ENCODE data around the gene UGGT1.
"Not testable (repeated sequence)": the region's sequence is repeated elsewhere in the genome, so short reads cannot be mapped to it uniquely, and the experiment has no call there.

The UGGT1 gene

DNA sequence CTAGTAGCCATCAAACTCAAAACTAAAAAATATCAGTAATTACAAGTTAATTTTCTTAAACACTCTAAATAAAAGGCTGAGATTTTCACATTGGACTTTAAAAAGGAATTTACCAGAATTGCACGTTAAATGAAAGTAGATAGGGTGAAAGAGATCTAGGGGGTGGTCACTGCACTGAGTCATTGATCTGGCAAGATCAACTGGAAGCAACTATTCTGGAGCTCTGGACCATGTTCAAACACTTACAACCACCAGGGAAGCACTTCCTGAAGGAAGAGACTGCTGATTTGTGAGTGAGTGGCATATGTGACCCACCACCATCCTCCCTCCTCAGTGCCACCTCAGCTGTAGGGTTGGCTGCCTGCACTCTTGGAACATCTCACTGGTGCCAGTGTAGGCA, 111.8 kb downstream of the UGGT1 start:
- H3K4me1 Mint-ChIP-seq (ENCODE audit: low read depth): no peaks in the 10 kb centered on the region
- DNase-seq: no peak
- H3K27me3 Mint-ChIP-seq: no peaks in the 10 kb centered on the region
- H3K4me3 Mint-ChIP-seq: no peak overlapping the region
- H3K36me3 Mint-ChIP-seq (ENCODE audit: low read depth): no peaks in the 10 kb centered on the region
- no peak overlapping the region for H3K27ac Mint-ChIP-seq
- H3K9me3 Mint-ChIP-seq: no peaks in the 10 kb centered on the region

- no peak overlapping the region for H3K4me3 Mint-ChIP-seq
- no peaks in the 10 kb centered on the region for H3K27me3 Mint-ChIP-seq
- no peak overlapping the region for H3K27ac Mint-ChIP-seq
- no peaks in the 10 kb centered on the region for H3K9me3 Mint-ChIP-seq
- DNase-seq: no peak
- H3K4me1 Mint-ChIP-seq (ENCODE audit: low read depth): no peaks in the 10 kb centered on the region
- no peaks in the 10 kb centered on the region for H3K36me3 Mint-ChIP-seq (ENCODE audit: low read depth)
Measured at GRCh38 chr2:128206245-128206644, 115.2 kb downstream of the UGGT1 start.

DNA sequence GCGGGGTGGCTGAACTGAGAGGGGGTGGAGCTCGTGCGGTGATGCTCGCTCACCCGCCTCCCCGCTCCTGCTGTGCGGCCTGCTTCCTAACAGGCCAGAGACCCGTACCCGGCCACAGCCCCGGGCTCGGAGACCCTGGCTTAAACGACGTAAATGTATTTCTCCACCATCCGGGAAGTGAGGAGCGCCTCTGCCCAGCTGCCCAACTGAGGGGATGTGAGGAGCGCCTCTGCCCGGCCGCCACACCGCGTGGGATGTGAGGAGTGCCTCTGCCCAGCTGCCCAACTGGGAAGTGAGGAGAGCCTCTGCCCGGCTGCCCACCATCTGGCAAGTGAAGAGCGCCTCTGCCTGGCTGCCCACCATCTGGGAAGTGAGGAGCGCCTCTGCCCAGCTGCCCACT, 117.0 kb downstream of the UGGT1 start:
- H3K9me3 Mint-ChIP-seq: no peaks in the 10 kb centered on the region
- no peak overlapping the region for H3K4me3 Mint-ChIP-seq
- no peak overlapping the region for H3K27ac Mint-ChIP-seq
- H3K36me3 Mint-ChIP-seq (ENCODE audit: low read depth): no peaks in the 10 kb centered on the region
- no peaks in the 10 kb centered on the region for H3K27me3 Mint-ChIP-seq
- no peaks in the 10 kb centered on the region for H3K4me1 Mint-ChIP-seq (ENCODE audit: low read depth)
- no peak for DNase-seq

- H3K4me3 Mint-ChIP-seq; H3K27ac Mint-ChIP-seq; H3K27me3 Mint-ChIP-seq; H3K36me3 Mint-ChIP-seq (ENCODE audit: low read depth); H3K9me3 Mint-ChIP-seq; H3K4me1 Mint-ChIP-seq (ENCODE audit: low read depth); DNase-seq: not testable (repeated sequence)
Measured at GRCh38 chr2:128208631-128209324, 117.8 kb downstream of the UGGT1 start.

DNA sequence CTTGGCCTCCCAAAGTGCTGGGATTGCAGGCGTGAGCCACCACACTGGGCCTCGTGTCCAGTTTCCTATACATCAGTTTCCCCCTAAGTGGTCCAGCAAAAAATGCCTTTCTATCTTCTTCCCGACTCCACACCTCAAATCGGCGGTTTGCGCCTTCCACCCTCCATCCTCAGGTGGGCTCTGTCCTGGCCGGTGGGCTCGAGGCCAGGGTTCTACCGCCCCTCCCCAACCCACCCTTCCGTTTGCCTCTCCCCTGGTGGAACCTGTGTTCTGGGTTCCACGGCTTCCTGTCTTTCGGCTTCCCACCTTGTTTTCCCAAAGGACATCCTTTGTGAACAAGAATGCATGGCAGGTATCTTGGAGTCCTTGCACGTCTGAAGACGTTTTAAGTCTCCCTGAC, 123.3 kb downstream of the UGGT1 start:
- H3K9me3 Mint-ChIP-seq: no peaks in the 10 kb centered on the region
- no peak for DNase-seq
- no peaks in the 10 kb centered on the region for H3K27me3 Mint-ChIP-seq
- H3K27ac Mint-ChIP-seq: no peak overlapping the region
- H3K4me1 Mint-ChIP-seq (ENCODE audit: low read depth): no peaks in the 10 kb centered on the region
- no peaks in the 10 kb centered on the region for H3K36me3 Mint-ChIP-seq (ENCODE audit: low read depth)
- H3K4me3 Mint-ChIP-seq: no peak overlapping the region

DNA sequence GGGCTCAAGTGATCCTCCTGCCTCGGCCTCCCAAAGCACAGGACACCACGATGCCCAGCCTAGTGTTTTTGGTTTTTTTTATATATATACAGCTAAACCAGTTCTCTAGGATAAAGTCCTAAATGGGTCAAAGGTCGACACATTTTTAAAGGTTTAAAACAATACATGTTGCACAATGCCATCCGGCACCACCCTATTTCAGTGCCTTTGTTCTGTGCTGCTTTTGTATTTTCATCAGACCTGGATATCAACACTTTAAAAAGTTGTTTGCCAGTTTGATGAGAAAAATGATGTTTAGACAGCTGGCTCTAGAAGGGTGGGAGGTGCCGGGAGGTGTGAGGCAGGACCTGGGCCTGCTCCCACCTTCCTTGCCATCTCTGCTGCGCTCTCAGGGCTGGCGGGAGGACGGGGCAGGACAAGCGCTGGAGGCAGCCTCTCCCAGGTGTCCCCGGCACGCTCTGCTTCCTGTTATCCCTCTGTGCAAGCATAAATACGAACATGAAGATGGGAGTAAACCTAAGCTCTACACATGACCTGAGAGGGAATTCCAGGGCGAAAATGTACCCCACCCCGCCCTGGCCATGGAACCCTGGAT, 124.0 kb downstream of the UGGT1 start:
- no peaks in the 10 kb centered on the region for H3K27me3 Mint-ChIP-seq

GRCh38 chr2:128215897-128216642, 125.1 kb downstream of the UGGT1 start:
- no peak overlapping the region for H3K27ac Mint-ChIP-seq

More for the DNA sequence above, 124.0 kb downstream of the UGGT1 start:
- DNase-seq: no peak
- H3K36me3 Mint-ChIP-seq (ENCODE audit: low read depth): no peaks in the 10 kb centered on the region
- H3K9me3 Mint-ChIP-seq: no peaks in the 10 kb centered on the region
- H3K4me1 Mint-ChIP-seq (ENCODE audit: low read depth): no peaks in the 10 kb centered on the region
- no peak overlapping the region for H3K4me3 Mint-ChIP-seq
- H3K27ac Mint-ChIP-seq: no peak overlapping the region

DNA sequence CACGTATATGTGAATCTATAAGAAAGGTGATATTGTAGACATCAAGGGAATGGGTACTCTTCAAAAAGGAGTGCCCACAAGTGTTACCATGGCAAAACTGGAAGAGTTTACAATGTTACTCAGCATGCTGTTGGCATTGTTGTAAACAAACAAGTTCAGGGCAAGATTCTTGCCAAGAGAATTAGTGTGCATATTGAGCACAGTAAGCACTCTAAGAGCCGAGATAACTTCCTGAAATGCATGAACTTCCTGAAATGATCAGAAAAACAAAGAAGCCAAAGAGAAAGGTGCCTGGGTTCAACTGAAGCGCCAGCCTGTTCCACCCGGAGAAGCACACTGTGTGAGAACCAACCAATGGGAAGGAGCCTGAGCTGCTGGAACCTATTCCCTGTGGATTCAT, 126.7 kb downstream of the UGGT1 start:
- DNase-seq: no peak
- H3K4me1 Mint-ChIP-seq (ENCODE audit: low read depth): no peaks in the 10 kb centered on the region
- H3K4me3 Mint-ChIP-seq: no peak overlapping the region
- H3K27me3 Mint-ChIP-seq: no peaks in the 10 kb centered on the region
- H3K27ac Mint-ChIP-seq: no peak overlapping the region
- no peaks in the 10 kb centered on the region for H3K9me3 Mint-ChIP-seq
- no peaks in the 10 kb centered on the region for H3K36me3 Mint-ChIP-seq (ENCODE audit: low read depth)

More at GRCh38 chr2:128215897-128216642, 125.1 kb downstream of the UGGT1 start:
- H3K27me3 Mint-ChIP-seq: no peaks in the 10 kb centered on the region
- H3K4me1 Mint-ChIP-seq (ENCODE audit: low read depth): no peaks in the 10 kb centered on the region
- H3K4me3 Mint-ChIP-seq: no peak overlapping the region
- DNase-seq: no peak
- H3K36me3 Mint-ChIP-seq (ENCODE audit: low read depth): no peaks in the 10 kb centered on the region
- no peaks in the 10 kb centered on the region for H3K9me3 Mint-ChIP-seq

- Mint-ChIP-seq H3K4me3 (no peak overlapping the region), H3K27ac (no peak overlapping the region), H3K4me1 (ENCODE audit: low read depth) (no peaks in the 10 kb centered on the region), H3K36me3 (ENCODE audit: low read depth) (no peaks in the 10 kb centered on the region), H3K27me3 (no peaks in the 10 kb centered on the region), H3K9me3 (no peaks in the 10 kb centered on the region)
- DNase-seq: no peak
Measured at GRCh38 chr2:128219891-128220290, 128.9 kb downstream of the UGGT1 start.

DNA sequence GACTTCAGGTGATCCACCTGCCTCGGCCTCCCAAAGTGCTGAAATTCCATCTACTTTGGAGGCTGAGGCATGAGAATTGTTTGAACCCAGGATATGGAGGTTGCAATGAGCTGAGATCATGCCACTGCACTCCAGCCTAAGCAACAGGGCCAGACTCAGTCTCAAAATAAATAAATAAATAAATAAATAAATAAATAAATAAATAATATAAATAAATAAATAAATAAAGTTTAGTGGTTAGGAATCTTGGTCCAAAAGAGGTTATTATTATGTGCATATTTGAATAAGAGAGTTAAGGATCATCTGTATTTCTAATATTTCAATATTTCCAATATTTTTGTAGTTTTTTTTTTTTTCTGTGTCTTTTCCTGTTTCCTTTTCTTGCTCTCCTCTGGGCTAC, 136.9 kb downstream of the UGGT1 start:
- no peaks in the 10 kb centered on the region for H3K4me1 Mint-ChIP-seq (ENCODE audit: low read depth)
- H3K9me3 Mint-ChIP-seq: no peaks in the 10 kb centered on the region
- H3K36me3 Mint-ChIP-seq (ENCODE audit: low read depth): no peaks in the 10 kb centered on the region
- no peak for DNase-seq
- no peak overlapping the region for H3K4me3 Mint-ChIP-seq
- peaks cover 6% of the 10 kb centered on the region for H3K27me3 Mint-ChIP-seq
- no peak overlapping the region for H3K27ac Mint-ChIP-seq

GRCh38 chr2:128228894-128229293, 137.9 kb downstream of the UGGT1 start:
- no peak overlapping the region for H3K4me3 Mint-ChIP-seq

DNA sequence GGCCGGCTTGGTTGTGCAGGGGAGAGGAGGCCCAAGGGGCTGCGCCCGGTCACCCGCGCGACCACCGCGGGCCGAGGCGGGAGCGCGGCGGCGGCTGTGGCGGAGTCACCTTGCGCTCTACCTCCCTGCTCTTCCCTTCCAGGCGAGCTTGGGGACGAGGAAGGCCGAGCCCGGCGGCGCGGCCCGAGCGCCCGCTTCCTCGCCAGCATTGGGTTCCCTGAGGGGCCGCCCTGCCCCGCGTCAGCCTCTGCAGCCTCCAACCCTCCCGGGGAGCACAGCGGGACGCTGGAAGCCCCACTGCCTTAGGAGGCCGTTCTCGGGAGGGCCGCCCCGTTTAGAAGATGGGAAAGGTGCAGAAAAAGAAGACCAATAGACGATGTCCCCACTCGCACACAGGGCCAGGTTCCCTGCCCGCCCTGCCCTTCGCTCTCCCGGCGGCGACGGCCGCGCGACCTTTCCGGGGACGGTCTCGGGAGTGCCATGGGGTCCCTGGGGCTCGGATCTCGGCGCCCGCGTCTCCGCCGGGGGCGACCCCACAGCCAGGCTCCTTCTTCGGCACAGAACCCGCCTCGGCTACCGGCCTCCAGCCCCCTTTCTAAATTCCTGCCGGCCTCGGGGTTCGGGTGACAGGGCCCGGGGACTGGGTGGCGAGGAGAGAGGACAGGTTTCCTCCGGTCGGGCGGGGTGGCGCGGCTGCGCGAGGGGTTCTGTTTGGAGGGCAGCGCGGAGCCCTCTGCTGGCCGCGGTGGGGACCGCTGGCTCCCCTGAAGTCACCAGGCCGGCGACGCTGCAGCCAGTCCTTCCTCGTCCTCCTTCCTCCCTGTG, 142.2 kb downstream of the UGGT1 start:
- Mint-ChIP-seq H3K4me1 (ENCODE audit: low read depth) (peaks cover 6% of the 10 kb centered on the region), H3K27ac (no peak overlapping the region), H3K9me3 (no peaks in the 10 kb centered on the region), H3K36me3 (ENCODE audit: low read depth) (no peaks in the 10 kb centered on the region), H3K4me3 (peak overlapping the region; percentile 76), H3K27me3 (peaks cover 6% of the 10 kb centered on the region)
- peak; percentile 89 for DNase-seq

More at GRCh38 chr2:128228894-128229293, 137.9 kb downstream of the UGGT1 start:
- no peaks in the 10 kb centered on the region for H3K36me3 Mint-ChIP-seq (ENCODE audit: low read depth)
- H3K4me1 Mint-ChIP-seq (ENCODE audit: low read depth): peaks cover 4% of the 10 kb centered on the region
- H3K27ac Mint-ChIP-seq: no peak overlapping the region
- H3K9me3 Mint-ChIP-seq: no peaks in the 10 kb centered on the region
- DNase-seq: no peak
- H3K27me3 Mint-ChIP-seq: peaks cover 6% of the 10 kb centered on the region

- peaks cover 6% of the 10 kb centered on the region for H3K4me1 Mint-ChIP-seq (ENCODE audit: low read depth)
- H3K9me3 Mint-ChIP-seq: no peaks in the 10 kb centered on the region
- H3K27ac Mint-ChIP-seq: no peak overlapping the region
- no peaks in the 10 kb centered on the region for H3K36me3 Mint-ChIP-seq (ENCODE audit: low read depth)
- DNase-seq: no peak
- H3K27me3 Mint-ChIP-seq: peaks cover 6% of the 10 kb centered on the region
- H3K4me3 Mint-ChIP-seq: peak overlapping the region; percentile 76
Measured at GRCh38 chr2:128233790-128234395, 142.9 kb downstream of the UGGT1 start.

DNA sequence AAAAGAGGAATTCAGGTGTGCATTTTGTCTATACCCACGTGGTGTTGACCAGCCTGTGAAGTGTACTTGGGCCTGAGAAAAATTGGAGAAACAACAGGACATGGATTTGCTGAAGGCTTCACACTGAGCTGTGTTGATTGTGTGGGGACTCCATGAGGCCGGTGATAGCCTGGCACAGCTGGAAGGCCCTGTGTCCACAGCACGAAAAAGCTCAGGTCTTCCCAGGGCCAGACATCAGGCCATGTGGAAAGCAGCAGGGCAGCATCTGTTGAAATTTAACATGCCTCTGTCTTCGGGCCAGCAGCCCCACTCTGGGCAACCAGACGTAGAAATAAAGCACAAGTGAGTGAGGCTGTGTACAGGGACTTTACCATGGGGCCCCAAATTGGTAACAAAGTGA, 143.6 kb downstream of the UGGT1 start:
- Mint-ChIP-seq H3K4me1 (ENCODE audit: low read depth) (peaks cover 6% of the 10 kb centered on the region), H3K9me3 (no peaks in the 10 kb centered on the region), H3K27ac (no peak overlapping the region), H3K4me3 (no peak overlapping the region), H3K36me3 (ENCODE audit: low read depth) (no peaks in the 10 kb centered on the region), H3K27me3 (peaks cover 6% of the 10 kb centered on the region)
- no peak for DNase-seq
